Tibial artery (tissue), 4 donors: ENCODE results near the gene CTNNA2.
"Not testable (repeated sequence)": the region's sequence is repeated elsewhere in the genome, so short reads cannot be mapped to it uniquely, and the experiment has no call there.

Experiments used
- DNase-seq, 2 donors: peaks; one replicate each; pipeline ENCODE4 v3.0.0-alpha.2; 2019
- H3K27ac ChIP-seq, 2 donors: fragments of 200-600 bp; sonication (generic) in 1 of 2; 1 replicate in 1 of 2; 2 replicates in 1 of 2; pipeline ENCODE4 v1.5.1; 2018 to 2019; ENCODE audit warnings: mild to moderate bottlenecking in 1 of 2
- H3K27me3 ChIP-seq, 2 donors: fragments of 200-600 bp; sonication (generic) in 1 of 2; one replicate each; pipeline versions ENCODE4 v1.5.1 to v1.6.0; 2016 to 2019
- H3K36me3 ChIP-seq, 3 donors: fragments of 200-600 bp; sonication (generic) in 2 of 3; one replicate each; pipeline ENCODE4 v1.5.1; 2016 to 2019; ENCODE audit warnings: mild to moderate bottlenecking in 2 of 3
- H3K4me1 ChIP-seq, 4 donors: fragments of 200-600 bp; sonication (generic) in 2 of 4; 1 replicate in 3 of 4; 2 replicates in 1 of 4; pipeline ENCODE4 v1.5.1; 2016 to 2019
- H3K4me3 ChIP-seq, 2 donors: fragments of 200-600 bp; sonication (generic) in 1 of 2; 1 replicate in 1 of 2; 2 replicates in 1 of 2; pipeline ENCODE4 v1.5.1; 2018 to 2019; ENCODE audit warnings: mild to moderate bottlenecking in 2 of 2
- H3K9me3 ChIP-seq, 3 donors: fragments of 200-600 bp; sonication (generic) in 1 of 3; one replicate each; pipeline ENCODE4 v1.5.1; 2016 to 2019
- intact Hi-C: fragments of 100-400 bp; cut with DNase I; formaldehyde crosslinking; loops from one replicate; pipeline ENCODE4 v1.15.0; 2023; ENCODE audit warnings: low total_unique reads
- TF ChIP-seq, protein P1 (sequence below), 2 experiments: fragments of 200-600 bp in 1 of 2; fragments of 450-650 bp in 1 of 2; IDR thresholded peaks; one replicate each; pipeline ENCODE4 v1.5.1; 2017 to 2019; ENCODE audit warnings: antibody characterized with exemption in 2 of 2, mild to moderate bottlenecking in 1 of 2, moderate library complexity in 1 of 2

The CTNNA2 gene

DNA sequence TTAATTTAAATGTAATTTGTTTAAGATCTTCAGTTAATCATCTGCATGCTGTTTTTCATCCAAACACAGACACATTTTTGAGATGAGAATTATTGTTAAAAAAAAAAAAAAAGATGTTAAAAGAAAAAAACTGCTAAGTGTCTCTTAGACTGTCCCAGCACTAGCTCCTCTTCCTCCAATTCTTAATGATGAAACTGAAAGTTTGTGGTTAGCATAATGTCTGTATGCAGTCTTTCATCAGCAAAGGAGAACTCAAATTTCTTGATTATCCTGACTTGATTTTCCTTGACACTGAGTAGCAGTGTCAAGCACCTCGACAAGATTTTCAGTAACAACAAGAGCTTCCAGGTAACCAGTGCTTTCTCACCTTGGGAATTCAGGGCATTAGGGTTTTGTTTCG lies 517.3 kb downstream of the CTNNA2 start:
- Histone ChIP-seq H3K27me3 (no peaks in the 10 kb centered on the region), H3K27ac (no peak overlapping the region), H3K4me1 (no peaks in the 10 kb centered on the region), H3K9me3 (no peaks in the 10 kb centered on the region), H3K4me3 (no peak overlapping the region), H3K36me3 (no peaks in the 10 kb centered on the region)
- no peak for DNase-seq
- intact Hi-C loops: no loop called here
- TF ChIP-seq, protein P1, sequence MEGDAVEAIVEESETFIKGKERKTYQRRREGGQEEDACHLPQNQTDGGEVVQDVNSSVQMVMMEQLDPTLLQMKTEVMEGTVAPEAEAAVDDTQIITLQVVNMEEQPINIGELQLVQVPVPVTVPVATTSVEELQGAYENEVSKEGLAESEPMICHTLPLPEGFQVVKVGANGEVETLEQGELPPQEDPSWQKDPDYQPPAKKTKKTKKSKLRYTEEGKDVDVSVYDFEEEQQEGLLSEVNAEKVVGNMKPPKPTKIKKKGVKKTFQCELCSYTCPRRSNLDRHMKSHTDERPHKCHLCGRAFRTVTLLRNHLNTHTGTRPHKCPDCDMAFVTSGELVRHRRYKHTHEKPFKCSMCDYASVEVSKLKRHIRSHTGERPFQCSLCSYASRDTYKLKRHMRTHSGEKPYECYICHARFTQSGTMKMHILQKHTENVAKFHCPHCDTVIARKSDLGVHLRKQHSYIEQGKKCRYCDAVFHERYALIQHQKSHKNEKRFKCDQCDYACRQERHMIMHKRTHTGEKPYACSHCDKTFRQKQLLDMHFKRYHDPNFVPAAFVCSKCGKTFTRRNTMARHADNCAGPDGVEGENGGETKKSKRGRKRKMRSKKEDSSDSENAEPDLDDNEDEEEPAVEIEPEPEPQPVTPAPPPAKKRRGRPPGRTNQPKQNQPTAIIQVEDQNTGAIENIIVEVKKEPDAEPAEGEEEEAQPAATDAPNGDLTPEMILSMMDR (IDR thresholded peaks at IDR 0.05): no peak

DNA sequence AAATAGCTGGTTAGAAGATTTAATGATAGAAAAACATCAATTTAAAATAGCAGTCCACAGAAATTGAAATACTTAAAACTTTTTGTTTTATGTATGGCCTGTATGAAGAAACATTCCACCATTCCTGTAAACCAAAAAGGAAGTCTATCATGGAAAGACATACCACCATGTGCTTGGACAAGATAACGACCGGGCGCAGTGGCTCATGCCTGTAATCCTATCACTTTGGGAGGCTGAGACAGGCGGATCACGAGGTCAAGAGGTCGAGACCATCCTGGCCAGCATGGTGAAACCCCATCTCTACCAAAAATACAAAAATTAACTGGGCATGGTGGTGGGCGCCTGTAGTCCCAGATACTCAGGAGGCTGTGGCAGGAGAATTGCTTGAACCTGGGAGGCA lies 519.8 kb downstream of the CTNNA2 start:
- intact Hi-C loops, H3K27me3 ChIP-seq, H3K9me3 ChIP-seq, H3K4me3 ChIP-seq, H3K4me1 ChIP-seq, DNase-seq, H3K27ac ChIP-seq, H3K36me3 ChIP-seq: not testable (repeated sequence)

DNA sequence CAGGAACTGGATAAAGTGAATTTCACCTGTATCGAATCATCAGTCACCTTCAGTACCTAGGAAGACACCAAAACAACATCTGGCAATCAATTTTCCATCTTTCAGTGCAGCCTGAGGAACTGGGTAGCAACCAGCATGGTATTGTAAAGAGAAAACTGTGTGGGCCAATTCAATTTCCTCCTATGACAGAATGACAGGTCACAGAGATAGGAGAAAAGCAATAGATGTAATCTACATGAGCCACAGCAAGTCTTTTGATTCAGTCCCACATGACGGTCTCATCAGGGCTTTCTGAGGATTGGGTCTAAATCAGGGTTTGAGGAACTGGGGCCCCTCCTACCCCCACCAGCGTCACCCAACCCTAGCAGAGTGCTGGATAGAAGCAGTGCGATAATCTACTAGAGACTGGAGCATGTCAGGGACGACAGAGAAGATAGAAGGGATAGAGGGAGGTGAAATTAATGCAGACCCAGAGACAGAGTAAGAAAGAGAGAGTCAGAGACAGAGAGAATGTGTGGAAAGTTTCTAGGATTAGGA lies 523.0 kb downstream of the CTNNA2 start:
- Histone ChIP-seq H3K27me3 (no peaks in the 10 kb centered on the region), H3K36me3 (no peaks in the 10 kb centered on the region), H3K4me3 (no peak overlapping the region), H3K9me3 (no peaks in the 10 kb centered on the region), H3K27ac (no peak overlapping the region), H3K4me1 (no peaks in the 10 kb centered on the region)
- TF ChIP-seq, protein P1 (IDR thresholded peaks at IDR 0.05): no peak
- intact Hi-C loops: no loop called here
- no peak for DNase-seq

DNA sequence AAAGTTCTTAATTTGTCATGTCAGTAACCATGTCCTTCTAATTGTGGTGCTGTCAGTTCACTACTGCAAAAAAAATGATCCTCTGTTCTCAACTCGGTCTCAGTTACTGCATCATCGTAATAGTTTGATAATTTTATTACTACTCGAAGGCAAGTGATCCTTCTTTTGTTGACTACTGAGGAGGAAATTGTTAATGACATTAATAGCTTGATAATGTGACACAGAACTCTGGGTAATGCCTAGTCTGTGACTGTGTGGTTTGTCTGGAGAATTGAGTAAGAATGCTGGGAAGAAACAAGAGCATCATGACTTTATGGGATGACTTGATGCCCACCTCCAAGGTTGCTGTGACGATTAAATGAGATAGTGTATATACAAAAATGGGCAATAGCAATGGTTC lies 524.5 kb downstream of the CTNNA2 start:
- Histone ChIP-seq H3K4me1 (no peaks in the 10 kb centered on the region), H3K9me3 (no peaks in the 10 kb centered on the region), H3K27me3 (no peaks in the 10 kb centered on the region), H3K36me3 (no peaks in the 10 kb centered on the region), H3K4me3 (no peak overlapping the region), H3K27ac (no peak overlapping the region)
- TF ChIP-seq, protein P1 (IDR thresholded peaks at IDR 0.05): no peak
- intact Hi-C loops: no loop called here
- DNase-seq: no peak

DNA sequence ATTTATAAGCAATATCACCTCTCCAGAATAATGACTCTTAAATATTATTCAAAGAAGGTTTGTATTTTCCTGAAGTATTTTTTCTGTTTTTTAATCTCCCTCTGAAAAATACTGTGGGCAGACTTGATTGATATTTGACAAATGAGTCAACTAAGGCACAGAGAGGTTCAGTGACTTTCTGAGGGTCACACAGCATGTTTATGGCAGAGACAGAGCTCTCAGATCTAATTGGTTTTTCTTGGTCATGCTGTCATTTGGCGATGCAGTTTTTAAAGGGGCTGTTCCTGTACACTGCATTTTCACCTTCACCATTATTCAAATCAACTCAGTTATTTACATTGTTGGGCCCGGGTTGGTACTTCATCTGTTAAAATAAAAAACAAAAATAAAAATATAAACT lies 527.4 kb downstream of the CTNNA2 start:
- TF ChIP-seq, protein P1 (IDR thresholded peaks at IDR 0.05): no peak
- H3K27me3 ChIP-seq: no peaks in the 10 kb centered on the region
- H3K27ac ChIP-seq: no peak overlapping the region
- no peaks in the 10 kb centered on the region for H3K9me3 ChIP-seq
- intact Hi-C loops: no loop called here
- no peak for DNase-seq
- no peaks in the 10 kb centered on the region for H3K36me3 ChIP-seq
- no peak overlapping the region for H3K4me3 ChIP-seq
- no peaks in the 10 kb centered on the region for H3K4me1 ChIP-seq

DNA sequence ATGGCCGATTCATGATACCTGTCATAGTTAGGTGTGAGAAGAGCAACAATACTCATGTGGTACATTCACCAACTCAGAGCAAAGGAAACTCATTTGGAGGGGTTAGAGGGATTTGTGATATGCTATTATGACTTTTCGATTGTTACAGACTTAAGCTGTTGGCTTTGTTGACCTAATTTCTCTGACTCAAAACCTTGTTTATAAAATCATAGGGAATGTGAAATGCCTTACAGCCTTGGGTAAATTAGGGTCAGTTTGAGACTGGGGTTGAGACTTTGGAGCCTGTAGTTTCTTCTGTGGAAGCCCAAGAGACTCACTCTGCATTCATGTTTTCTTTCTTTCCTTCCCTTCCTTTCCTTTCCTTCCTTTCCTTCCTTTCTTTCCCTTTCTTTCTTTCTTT lies 529.8 kb downstream of the CTNNA2 start:
- no peaks in the 10 kb centered on the region for H3K9me3 ChIP-seq
- intact Hi-C loops: no loop called here
- H3K4me3 ChIP-seq: no peak overlapping the region
- no peaks in the 10 kb centered on the region for H3K4me1 ChIP-seq
- TF ChIP-seq, protein P1 (IDR thresholded peaks at IDR 0.05): no peak
- no peaks in the 10 kb centered on the region for H3K27me3 ChIP-seq
- H3K36me3 ChIP-seq: no peaks in the 10 kb centered on the region
- no peak for DNase-seq
- H3K27ac ChIP-seq: no peak overlapping the region
